PFSK-1 (cell line): ENCODE results near the gene EEFSEC.

ENCODE experiments used
- POLR2AphosphoS5 ChIP-seq: IDR thresholded peaks from 2 replicates; pipeline ENCODE4 v1.6.1; 2012; ENCODE audit warnings: low read depth, mild to moderate bottlenecking, control low read depth, low read length, moderate library complexity
- SIN3A ChIP-seq: IDR thresholded peaks from 2 replicates; pipeline ENCODE4 v1.6.1; 2012; ENCODE audit warnings: mild to moderate bottlenecking, low read length, moderate library complexity, borderline replicate concordance; ENCODE audit not compliant: insufficient read depth
- TAF1 ChIP-seq: IDR thresholded peaks from 2 replicates; pipeline ENCODE4 v1.6.1; 2012; ENCODE audit warnings: low read length, control low read depth, borderline replicate concordance; ENCODE audit not compliant: insufficient read depth
- TF ChIP-seq, protein P1 (sequence below), 2 experiments: IDR thresholded peaks; 2 replicates each; pipeline versions ENCODE4 v1.6.1 to v1.8.0; 2011 to 2012; ENCODE audit warnings: low read depth in 2 of 2, low read length in 2 of 2, control low read depth in 1 of 2, inconsistent platforms in 1 of 2, mild to moderate bottlenecking in 1 of 2, moderate library complexity in 1 of 2; ENCODE audit not compliant: insufficient read depth in 1 of 2

DNA sequence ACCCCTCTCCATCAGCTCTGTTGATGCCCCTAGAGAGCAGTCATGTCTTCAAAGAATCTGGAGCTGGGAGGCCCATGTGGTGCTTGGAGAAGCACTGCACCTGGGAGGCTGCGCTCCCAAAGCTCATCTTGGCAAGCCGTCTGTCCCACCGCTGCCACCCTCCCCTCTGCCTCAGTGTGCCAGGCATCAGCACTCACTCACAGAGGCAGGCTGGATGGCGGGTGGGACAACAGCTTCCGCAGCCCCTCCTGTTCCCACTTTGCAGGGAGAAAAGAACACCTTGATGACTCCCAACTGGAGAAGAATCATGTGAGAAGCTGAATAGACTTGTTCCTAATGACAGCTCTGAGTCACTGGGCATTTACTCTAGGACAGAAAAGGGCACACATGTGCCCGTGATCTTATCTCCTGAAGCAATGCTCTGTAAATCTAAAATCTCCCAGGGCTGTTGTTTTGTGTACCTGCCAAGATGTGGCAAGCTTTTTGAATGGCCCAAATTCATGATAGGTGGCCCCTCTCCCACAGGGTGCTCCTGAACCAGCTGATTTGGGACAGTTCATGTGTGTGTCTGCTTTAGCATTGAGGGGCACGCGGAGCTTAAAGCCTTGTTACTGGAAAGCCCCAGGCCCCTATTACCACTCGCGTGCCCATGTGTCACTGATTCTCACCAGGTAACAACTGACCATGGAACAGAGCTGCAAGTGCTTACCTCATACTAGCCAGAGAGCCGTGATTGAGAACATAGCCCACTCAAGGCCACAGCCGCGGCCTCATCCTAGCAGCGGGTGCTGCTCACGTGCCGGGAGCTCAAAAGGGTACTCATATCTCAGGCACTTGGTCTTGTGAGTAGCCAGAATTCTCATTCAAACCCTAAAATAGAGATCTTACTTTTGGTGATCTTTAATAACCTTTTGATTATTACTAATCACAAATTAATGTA lies 209.0 kb downstream of the EEFSEC start:
- no peak for TF ChIP-seq TAF1
- no peak for TF ChIP-seq POLR2AphosphoS5
- TF ChIP-seq SIN3A = no peak
- TF ChIP-seq, protein P1, sequence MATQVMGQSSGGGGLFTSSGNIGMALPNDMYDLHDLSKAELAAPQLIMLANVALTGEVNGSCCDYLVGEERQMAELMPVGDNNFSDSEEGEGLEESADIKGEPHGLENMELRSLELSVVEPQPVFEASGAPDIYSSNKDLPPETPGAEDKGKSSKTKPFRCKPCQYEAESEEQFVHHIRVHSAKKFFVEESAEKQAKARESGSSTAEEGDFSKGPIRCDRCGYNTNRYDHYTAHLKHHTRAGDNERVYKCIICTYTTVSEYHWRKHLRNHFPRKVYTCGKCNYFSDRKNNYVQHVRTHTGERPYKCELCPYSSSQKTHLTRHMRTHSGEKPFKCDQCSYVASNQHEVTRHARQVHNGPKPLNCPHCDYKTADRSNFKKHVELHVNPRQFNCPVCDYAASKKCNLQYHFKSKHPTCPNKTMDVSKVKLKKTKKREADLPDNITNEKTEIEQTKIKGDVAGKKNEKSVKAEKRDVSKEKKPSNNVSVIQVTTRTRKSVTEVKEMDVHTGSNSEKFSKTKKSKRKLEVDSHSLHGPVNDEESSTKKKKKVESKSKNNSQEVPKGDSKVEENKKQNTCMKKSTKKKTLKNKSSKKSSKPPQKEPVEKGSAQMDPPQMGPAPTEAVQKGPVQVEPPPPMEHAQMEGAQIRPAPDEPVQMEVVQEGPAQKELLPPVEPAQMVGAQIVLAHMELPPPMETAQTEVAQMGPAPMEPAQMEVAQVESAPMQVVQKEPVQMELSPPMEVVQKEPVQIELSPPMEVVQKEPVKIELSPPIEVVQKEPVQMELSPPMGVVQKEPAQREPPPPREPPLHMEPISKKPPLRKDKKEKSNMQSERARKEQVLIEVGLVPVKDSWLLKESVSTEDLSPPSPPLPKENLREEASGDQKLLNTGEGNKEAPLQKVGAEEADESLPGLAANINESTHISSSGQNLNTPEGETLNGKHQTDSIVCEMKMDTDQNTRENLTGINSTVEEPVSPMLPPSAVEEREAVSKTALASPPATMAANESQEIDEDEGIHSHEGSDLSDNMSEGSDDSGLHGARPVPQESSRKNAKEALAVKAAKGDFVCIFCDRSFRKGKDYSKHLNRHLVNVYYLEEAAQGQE (IDR thresholded peaks at IDR 0.05; ENCODE audit: insufficient read depth in 1 of 2, low read depth in 2 of 2, low read length in 2 of 2) = no peak
